SK-N-SH treated with all-trans-retinoic acid at 6 μM for 48 hours (cell line): Measurements from ENCODE around the gene SCG2.

ENCODE experiments used
- ATAC-seq: fragments of 200-7000 bp; cut with Tn5 transposase; 3 replicates; pipeline ENCODE4 v1.9.1; 2020; ENCODE audit warnings: mild to moderate bottlenecking, moderate library complexity
- ARNTL ChIP-seq: fragments of 450-650 bp; formaldehyde crosslinking; IDR thresholded peaks from 2 replicates; pipeline ENCODE4 v1.5.0; 2020; ENCODE audit warnings: low read depth, mild to moderate bottlenecking, moderate library complexity, borderline replicate concordance
- BACH2 ChIP-seq: fragments of 250-450 bp; sonication (Bioruptor Pico); IDR thresholded peaks from 2 replicates; pipeline ENCODE4 v1.9.0; 2021; ENCODE audit warnings: mild to moderate bottlenecking, borderline replicate concordance
- CSDC2 ChIP-seq: fragments of 250-450 bp; sonication (Bioruptor Pico); IDR thresholded peaks from 2 replicates; pipeline ENCODE4 v1.5.0; 2020; ENCODE audit warnings: mild to moderate bottlenecking, moderate library complexity
- ESRRG ChIP-seq: fragments of 250-450 bp; sonication (Bioruptor Pico); IDR thresholded peaks from 2 replicates; pipeline ENCODE4 v1.6.1; 2021; ENCODE audit warnings: mild to moderate bottlenecking
- GLIS3 ChIP-seq: fragments of 250-450 bp; sonication (Bioruptor Pico); IDR thresholded peaks from 2 replicates; pipeline ENCODE4 v1.5.0; 2020; ENCODE audit warnings: mild to moderate bottlenecking, moderate library complexity
- ISL1 ChIP-seq: fragments of 250-450 bp; sonication (Bioruptor Pico); IDR thresholded peaks from 2 replicates; pipeline ENCODE4 v2.1.2; 2022; ENCODE audit warnings: mild to moderate bottlenecking, moderate library complexity
- OSR1 ChIP-seq: fragments of 250-450 bp; sonication (Bioruptor Pico); IDR thresholded peaks from 2 replicates; pipeline ENCODE4 v1.8.0; 2022; ENCODE audit warnings: moderate library complexity, mild to moderate bottlenecking, inconsistent platforms
- PPARA ChIP-seq: fragments of 250-450 bp; sonication (Bioruptor Pico); IDR thresholded peaks from 2 replicates; pipeline ENCODE4 v1.5.0; 2020; ENCODE audit warnings: mild to moderate bottlenecking, borderline replicate concordance
- SNAI2 ChIP-seq: fragments of 250-450 bp; sonication (Bioruptor Pico); IDR thresholded peaks from 2 replicates; pipeline ENCODE4 v1.5.0; 2020; ENCODE audit warnings: mild to moderate bottlenecking, moderate library complexity
- TCF4 ChIP-seq: fragments of 250-450 bp; sonication (Bioruptor Pico); IDR thresholded peaks from 2 replicates; pipeline ENCODE4 v1.8.0; 2021; ENCODE audit warnings: mild to moderate bottlenecking, moderate library complexity, borderline replicate concordance
- ZNF70 ChIP-seq: fragments of 450-650 bp; formaldehyde crosslinking; IDR thresholded peaks from 2 replicates; pipeline ENCODE4 v1.5.0; 2020; ENCODE audit warnings: mild to moderate bottlenecking, moderate library complexity
- TF ChIP-seq, protein P1 (sequence below): fragments of 250-450 bp; sonication (Bioruptor Pico); IDR thresholded peaks from 2 replicates; pipeline ENCODE4 v1.5.1; 2020; ENCODE audit warnings: low read depth, mild to moderate bottlenecking, moderate library complexity
- TF ChIP-seq, protein P2 (sequence below): fragments of 250-450 bp; sonication (Bioruptor Pico); IDR thresholded peaks from 2 replicates; pipeline ENCODE4 v1.5.1; 2021; ENCODE audit warnings: mild to moderate bottlenecking, moderate library complexity
- TF ChIP-seq, protein P3 (sequence below): fragments of 250-450 bp; sonication (Bioruptor Pico); IDR thresholded peaks from 2 replicates; pipeline ENCODE4 v1.8.0; 2021; ENCODE audit warnings: low read depth, mild to moderate bottlenecking, moderate library complexity, borderline replicate concordance
- TF ChIP-seq, protein P4 (sequence below): fragments of 250-450 bp; sonication (Bioruptor Pico); IDR thresholded peaks from 2 replicates; pipeline ENCODE4 v1.8.0; 2020; ENCODE audit warnings: mild to moderate bottlenecking, moderate library complexity, borderline replicate concordance

SCG2 gene

DNA sequence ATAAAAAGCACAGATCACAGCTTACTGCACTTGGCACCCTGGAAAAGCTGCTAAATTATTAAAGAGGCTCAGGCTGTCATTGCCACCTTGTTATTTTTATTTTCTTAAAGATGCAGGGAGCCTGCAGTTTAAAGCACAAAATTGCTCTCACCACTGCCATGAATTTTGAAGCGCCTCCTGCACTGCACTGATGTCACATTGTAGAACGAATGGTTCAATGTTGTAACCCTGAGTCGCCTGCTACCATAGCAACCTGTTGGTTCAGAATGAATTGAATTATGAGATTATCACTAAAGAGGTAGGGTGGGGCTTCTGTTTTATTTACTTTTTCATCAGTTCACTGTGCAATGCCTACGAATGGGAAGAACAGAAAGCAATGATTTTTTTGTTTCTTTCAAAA lies 16.5 kb downstream of the SCG2 start:
- ATAC-seq, result peak; percentile 78

DNA sequence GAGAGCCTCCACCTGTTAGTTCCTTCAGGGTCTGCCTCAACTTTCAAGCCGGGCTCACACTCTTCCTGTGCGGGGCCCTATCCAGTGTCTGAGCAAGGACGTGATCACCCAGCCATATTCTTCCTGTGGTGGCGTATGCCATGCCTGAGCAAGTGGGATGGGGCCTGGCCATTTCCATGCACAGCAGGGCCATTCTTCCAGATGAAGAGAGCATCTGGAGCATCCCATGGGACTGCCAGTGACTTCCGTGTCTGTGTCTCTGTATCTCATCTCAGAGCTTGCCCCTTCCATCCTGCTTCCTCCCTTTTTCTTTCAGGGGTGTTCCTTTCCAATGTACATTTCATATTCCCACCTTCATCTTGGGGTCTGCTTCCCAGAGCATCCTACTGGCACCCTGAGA lies 20.2 kb downstream of the SCG2 start:
- no peak for ATAC-seq

More for the DNA sequence above, 16.5 kb downstream of the SCG2 start:
- TF ChIP-seq ESRRG (CRISPR knock-in tag), result no peak
- TF ChIP-seq, protein P1, sequence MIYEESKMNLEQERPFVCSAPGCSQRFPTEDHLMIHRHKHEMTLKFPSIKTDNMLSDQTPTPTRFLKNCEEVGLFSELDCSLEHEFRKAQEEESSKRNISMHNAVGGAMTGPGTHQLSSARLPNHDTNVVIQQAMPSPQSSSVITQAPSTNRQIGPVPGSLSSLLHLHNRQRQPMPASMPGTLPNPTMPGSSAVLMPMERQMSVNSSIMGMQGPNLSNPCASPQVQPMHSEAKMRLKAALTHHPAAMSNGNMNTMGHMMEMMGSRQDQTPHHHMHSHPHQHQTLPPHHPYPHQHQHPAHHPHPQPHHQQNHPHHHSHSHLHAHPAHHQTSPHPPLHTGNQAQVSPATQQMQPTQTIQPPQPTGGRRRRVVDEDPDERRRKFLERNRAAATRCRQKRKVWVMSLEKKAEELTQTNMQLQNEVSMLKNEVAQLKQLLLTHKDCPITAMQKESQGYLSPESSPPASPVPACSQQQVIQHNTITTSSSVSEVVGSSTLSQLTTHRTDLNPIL, result 0 out of 2 replicates have a peak, but pooled peaks have one; percentile 7
- 0 out of 2 replicates have a peak, but pooled peaks have one; percentile 5 for TF ChIP-seq ISL1 (CRISPR knock-in tag)
- no peak for TF ChIP-seq ZNF70 (CRISPR knock-in tag)
- no peak for TF ChIP-seq ARNTL
- TF ChIP-seq, all 23 proteins: peak for 2

DNA sequence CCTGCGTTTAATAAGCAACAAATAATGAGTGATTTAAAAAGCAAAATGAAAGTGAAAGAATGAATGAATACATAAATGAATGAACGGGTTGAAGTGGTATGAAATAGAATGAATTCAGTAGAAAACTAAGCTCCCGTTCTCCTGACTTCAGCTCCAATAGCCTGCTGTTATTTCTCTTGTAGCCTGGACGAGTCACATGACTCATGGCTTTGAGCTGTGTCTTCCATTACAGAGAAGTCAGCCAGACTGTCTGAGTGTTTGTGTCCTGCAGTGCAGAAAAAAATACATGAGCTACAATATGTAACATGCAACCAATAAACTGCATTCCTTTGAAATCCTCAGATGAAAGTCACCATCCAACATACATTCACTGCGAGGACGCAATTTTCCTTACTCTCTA lies 21.2 kb downstream of the SCG2 start:
- ATAC-seq, result peak; percentile 92
- TF ChIP-seq GLIS3 (CRISPR knock-in tag) (no peak), TCF4 (no peak), ESRRG (CRISPR knock-in tag) (no peak), ZNF70 (CRISPR knock-in tag) (no peak), ISL1 (CRISPR knock-in tag) (peak; percentile 22)
- TF ChIP-seq, protein P1, result no peak

More for the DNA sequence above, 20.2 kb downstream of the SCG2 start:
- TF ChIP-seq, protein P2, sequence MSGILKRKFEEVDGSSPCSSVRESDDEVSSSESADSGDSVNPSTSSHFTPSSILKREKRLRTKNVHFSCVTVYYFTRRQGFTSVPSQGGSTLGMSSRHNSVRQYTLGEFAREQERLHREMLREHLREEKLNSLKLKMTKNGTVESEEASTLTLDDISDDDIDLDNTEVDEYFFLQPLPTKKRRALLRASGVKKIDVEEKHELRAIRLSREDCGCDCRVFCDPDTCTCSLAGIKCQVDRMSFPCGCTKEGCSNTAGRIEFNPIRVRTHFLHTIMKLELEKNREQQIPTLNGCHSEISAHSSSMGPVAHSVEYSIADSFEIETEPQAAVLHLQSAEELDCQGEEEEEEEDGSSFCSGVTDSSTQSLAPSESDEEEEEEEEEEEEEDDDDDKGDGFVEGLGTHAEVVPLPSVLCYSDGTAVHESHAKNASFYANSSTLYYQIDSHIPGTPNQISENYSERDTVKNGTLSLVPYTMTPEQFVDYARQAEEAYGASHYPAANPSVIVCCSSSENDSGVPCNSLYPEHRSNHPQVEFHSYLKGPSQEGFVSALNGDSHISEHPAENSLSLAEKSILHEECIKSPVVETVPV (CRISPR knock-in tag), result no peak
- TF ChIP-seq ZNF70 (CRISPR knock-in tag) (no peak), PPARA (CRISPR knock-in tag) (no peak), SNAI2 (no peak), CSDC2 (CRISPR knock-in tag) (no peak), ISL1 (CRISPR knock-in tag) (no peak), ESRRG (CRISPR knock-in tag) (no peak)
- TF ChIP-seq, protein P3, sequence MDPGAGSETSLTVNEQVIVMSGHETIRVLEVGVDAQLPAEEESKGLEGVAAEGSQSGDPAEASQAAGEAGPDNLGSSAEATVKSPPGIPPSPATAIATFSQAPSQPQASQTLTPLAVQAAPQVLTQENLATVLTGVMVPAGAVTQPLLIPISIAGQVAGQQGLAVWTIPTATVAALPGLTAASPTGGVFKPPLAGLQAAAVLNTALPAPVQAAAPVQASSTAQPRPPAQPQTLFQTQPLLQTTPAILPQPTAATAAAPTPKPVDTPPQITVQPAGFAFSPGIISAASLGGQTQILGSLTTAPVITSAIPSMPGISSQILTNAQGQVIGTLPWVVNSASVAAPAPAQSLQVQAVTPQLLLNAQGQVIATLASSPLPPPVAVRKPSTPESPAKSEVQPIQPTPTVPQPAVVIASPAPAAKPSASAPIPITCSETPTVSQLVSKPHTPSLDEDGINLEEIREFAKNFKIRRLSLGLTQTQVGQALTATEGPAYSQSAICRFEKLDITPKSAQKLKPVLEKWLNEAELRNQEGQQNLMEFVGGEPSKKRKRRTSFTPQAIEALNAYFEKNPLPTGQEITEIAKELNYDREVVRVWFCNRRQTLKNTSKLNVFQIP (CRISPR knock-in tag), result no peak

DNA sequence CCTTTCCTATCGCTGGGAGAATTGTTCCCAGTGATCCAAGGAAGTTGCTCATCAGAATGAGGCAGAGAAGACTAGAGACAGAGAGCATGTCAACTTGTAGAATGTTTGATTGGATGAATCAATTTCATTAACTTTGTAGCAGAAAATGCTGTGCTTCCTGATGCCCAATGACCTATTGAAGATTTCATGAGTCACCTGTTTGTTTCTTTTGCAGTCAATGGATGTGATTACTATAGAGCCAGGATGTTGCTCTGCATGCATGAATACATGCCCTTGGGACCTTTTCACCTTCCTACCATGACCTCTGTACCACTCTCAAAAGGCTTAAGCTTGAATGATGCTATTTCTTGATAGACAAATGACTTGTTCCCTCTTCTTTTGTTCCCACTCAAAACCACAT lies 23.3 kb downstream of the SCG2 start:
- TF ChIP-seq, protein P1, result no peak
- TF ChIP-seq, protein P4, sequence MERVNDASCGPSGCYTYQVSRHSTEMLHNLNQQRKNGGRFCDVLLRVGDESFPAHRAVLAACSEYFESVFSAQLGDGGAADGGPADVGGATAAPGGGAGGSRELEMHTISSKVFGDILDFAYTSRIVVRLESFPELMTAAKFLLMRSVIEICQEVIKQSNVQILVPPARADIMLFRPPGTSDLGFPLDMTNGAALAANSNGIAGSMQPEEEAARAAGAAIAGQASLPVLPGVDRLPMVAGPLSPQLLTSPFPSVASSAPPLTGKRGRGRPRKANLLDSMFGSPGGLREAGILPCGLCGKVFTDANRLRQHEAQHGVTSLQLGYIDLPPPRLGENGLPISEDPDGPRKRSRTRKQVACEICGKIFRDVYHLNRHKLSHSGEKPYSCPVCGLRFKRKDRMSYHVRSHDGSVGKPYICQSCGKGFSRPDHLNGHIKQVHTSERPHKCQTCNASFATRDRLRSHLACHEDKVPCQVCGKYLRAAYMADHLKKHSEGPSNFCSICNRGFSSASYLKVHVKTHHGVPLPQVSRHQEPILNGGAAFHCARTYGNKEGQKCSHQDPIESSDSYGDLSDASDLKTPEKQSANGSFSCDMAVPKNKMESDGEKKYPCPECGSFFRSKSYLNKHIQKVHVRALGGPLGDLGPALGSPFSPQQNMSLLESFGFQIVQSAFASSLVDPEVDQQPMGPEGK, result no peak
- no peak for ATAC-seq

DNA sequence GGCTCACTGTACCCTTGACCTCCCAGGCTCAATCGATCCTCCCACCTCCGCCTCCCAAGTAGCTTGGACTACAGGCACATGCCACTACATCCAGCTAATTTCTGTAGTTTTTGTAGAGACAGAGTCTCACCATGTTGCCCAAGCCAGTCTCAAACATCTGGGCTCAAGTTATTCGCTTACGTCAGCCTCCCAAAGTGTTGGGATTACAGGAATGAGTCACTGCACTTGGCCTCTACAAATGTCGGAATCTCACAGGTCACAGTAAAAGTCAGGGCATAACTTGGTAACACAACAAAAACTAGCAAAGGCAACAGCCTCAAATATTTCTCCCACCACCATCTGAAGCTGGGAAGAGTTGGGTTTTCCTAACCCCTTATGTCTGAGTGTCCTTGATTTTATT lies 25.3 kb downstream of the SCG2 start:
- no peak for TF ChIP-seq BACH2 (CRISPR knock-in tag)
- TF ChIP-seq, all 23 proteins: peak for 0
- peak; percentile 76 for ATAC-seq

DNA sequence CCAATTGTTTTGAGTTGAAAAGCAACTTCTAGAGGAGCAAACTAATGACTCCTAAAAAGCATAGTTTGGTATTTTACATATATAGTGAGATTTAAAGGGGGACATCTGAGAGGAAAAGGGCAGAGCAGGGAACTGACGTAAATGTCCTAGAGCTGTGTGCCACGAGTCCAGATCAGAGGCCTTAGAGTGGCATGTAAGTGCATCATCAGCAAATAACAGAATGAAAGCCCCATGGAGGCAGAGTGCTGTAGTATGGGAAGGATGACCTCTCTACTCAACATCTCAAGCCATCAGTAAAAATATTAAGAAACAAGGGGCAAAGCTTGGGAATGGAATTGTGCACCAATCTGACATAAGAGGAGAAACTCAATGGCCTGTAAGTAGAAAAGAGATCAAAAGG lies 31.4 kb downstream of the SCG2 start:
- no peak for ATAC-seq
- TF ChIP-seq OSR1 (CRISPR knock-in tag), result no peak
- TF ChIP-seq, protein P1, result no peak
